ENCODE data around the gene FBLIM1. TPM values are rescaled to one million over a fixed set of nuclear protein-coding genes. Genes with fewer than 3 reads are reported as not detected.
A peak's percentile ranks its signal among the peaks of the same experiment; 100 is the strongest.
"Not testable (repeated sequence)": the region's sequence is repeated elsewhere in the genome, so short reads cannot be mapped to it uniquely, and the experiment has no call there.

The FBLIM1 gene
- total RNA-seq, 2 experiments from 2014 or later, result not detected

DNA sequence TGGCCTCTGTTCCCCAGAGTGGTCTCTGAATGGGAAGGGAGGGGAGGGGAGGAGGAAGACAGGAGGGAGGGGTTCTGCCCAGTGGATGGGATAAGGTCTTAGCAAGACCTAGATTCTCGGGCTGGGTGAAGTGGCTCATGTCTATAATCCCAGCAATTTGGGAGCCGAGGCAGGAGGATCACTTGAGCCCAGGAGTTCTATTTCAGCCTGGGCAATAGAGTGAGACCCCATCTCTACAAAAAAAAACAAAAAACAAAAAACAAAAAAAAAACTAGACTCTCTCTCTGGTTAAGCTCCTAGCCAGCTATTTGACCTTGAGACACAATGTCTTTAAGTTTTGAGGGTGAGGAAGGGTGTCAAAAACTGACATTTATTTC lies 37.5 kb downstream of the FBLIM1 start:
- Mint-ChIP-seq H3K36me3 (ENCODE audit: low read depth) (no peaks in the 10 kb centered on the region), H3K9me3 (ENCODE audit: insufficient read depth) (no peaks in the 10 kb centered on the region), H3K27ac (no peak overlapping the region), H3K4me3 (no peak overlapping the region), H3K4me1 (ENCODE audit: low read depth) (peaks cover 2% of the 10 kb centered on the region), H3K27me3 (ENCODE audit: low read depth) (peaks cover 3% of the 10 kb centered on the region)
- ChIA-PET CTCF (interaction anchor here (0.7 to 4.1 kb wide), 5 partner anchors 19 to 211 kb away, joined by 3 to 16 read pairs (median 3); no protein-coding TSS in a partner anchor), POLR2A (no interaction called here)
- DNase-seq (no peak), ATAC-seq (no peak)

DNA sequence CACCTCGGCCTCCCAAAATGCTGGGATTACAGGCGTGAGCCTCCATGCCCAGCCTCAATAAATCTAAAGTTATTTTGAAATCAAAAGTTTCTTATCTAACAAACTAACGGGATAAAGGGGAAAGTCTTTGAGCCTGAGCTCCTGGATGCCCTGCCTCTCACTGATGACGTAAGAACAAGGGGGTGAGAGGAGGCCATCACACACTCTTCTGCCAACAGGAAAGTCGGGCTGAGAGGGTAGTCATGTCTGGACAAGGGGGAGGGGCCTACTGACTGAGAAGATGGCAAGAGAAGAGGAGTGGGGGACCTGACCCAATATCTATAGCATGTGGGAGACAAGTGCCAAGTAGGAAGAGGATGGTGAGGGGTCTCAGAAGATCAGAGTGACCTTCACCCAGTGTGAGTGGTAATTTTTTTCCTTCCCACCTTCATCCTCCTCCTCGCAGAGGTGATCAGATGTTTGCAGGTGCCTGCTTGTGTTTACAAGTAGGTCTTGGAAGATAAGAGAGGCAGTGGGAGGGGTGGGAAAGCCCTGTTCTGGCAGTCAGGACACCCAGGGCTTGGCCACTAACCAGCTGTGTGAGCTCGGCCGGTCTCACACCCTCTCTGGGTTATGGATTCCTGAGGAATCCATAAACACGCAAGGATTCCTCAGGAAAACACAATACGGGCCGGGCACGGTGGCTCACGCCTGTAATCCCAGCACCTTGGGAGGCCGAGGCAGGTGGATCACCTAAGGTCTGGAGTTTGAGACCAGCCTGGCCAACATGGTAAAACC lies 39.2 kb downstream of the FBLIM1 start:
- Mint-ChIP-seq H3K27me3 (ENCODE audit: low read depth) (peaks cover 8% of the 10 kb centered on the region), H3K4me3 (no peak overlapping the region)
- no peak for ATAC-seq

DNA sequence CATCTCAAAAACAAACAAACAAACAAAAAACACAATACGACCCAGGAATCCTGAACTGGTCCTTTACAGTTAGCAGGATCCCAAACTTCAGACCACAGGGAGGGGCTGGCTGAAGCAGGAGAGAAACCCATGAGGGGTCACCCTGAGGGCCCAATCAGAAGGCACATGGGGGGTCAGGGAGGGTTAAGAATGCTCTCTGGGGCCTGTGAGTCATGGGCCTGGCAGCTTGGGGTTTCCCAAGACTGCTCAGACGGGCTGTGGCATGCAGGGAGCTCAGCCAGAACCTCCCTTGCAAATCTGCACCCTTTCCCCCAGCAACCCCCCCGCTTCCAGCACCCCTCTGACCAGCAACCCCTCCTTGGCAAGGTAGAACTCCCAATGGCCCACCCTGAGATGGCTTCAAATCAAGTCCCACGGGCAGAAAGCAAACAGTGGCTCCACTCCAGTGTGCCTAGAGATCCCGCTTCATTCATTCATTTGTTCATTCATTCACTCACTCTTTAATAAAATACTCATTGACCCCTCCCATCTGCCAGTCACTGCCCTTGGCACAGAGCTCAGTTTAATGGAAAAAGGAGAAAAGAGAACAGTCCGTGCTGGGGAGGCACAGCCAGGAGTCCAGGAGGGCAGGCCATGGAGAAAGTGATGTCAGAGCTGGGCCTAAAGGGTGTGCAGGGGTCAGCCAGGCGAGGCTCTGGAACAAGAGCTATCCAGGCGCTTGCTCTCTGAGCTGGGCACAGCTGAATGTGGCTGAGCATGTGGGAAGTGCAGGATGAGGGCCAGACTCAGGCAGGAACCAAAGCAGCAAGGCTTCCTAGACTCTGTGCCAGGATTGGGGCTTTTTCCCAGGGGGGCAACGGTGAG lies 40.6 kb downstream of the FBLIM1 start:
- Mint-ChIP-seq H3K9me3 (ENCODE audit: insufficient read depth) (no peaks in the 10 kb centered on the region), H3K36me3 (ENCODE audit: low read depth) (no peaks in the 10 kb centered on the region), H3K4me3 (no peak overlapping the region), H3K27me3 (ENCODE audit: low read depth) (peaks cover 10% of the 10 kb centered on the region), H3K4me1 (ENCODE audit: low read depth) (no peaks in the 10 kb centered on the region), H3K27ac (no peak overlapping the region)
- ChIA-PET POLR2A (no interaction called here), CTCF (no interaction called here)
- ATAC-seq, result no peak
- DNase-seq, result no peak

More for the DNA sequence above, 39.2 kb downstream of the FBLIM1 start:
- ChIA-PET CTCF (interaction anchor here (4.1 kb wide), 1 partner anchor 18 kb away, joined by 16 read pairs; no protein-coding TSS in a partner anchor), POLR2A (no interaction called here)
- DNase-seq, result no peak
- Mint-ChIP-seq H3K27ac (no peak overlapping the region), H3K4me1 (ENCODE audit: low read depth) (no peaks in the 10 kb centered on the region), H3K9me3 (ENCODE audit: insufficient read depth) (no peaks in the 10 kb centered on the region), H3K36me3 (ENCODE audit: low read depth) (no peaks in the 10 kb centered on the region)

DNA sequence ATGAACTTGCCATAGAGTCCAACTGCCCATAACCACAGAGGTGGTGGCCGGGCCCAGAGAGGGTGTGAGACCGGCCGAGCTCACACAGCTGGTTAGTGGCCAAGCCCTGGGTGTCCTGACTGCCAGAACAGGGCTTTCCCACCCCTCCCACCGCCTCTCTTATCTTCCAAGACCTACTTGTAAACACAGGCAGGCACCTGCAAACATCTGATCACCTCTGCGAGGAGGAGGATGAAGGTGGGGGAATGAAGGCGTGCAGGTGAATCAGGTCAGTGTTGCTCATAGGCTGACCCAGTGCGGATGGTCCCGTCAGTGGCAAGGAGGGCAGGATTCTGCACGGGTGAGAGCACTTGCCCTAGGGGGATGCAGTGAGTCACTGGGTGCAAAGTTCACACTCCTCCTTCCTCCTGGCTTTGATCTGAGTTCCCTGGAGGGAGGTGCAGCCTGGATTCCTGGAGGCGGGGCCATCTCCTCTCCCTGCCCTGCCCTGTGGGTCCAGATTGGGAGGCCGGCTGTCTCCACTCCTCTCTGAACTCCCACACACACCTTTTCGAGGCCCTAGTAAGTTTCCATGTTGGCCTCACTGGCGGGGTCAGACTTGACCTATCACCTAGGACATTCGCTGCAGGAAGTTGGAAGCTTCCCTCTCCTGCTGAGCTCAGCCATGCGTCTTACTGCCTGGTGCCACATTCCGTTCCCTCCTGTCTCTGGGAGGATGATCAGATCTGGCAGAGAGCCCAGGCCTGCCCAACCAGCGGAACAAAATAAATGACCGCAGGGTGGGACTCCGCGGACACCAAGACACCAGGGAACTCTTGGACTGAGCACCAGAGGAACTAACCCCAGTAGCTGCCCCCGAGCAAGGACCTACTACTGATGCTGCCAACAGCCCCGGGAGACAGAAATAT lies 41.6 kb downstream of the FBLIM1 start:
- H3K4me3 Mint-ChIP-seq, result no peak overlapping the region
- H3K4me1 Mint-ChIP-seq (ENCODE audit: low read depth), result no peaks in the 10 kb centered on the region
- POLR2A ChIA-PET, result no interaction called here
- H3K27me3 Mint-ChIP-seq (ENCODE audit: low read depth), result peaks cover 10% of the 10 kb centered on the region
- CTCF ChIA-PET, result interaction anchor here (3.8 kb wide), 1 partner anchor 8 kb away, joined by 20 read pairs; no protein-coding TSS in a partner anchor
- no peak overlapping the region for H3K27ac Mint-ChIP-seq
- ATAC-seq, result no peak
- no peak for DNase-seq
- H3K36me3 Mint-ChIP-seq (ENCODE audit: low read depth), result no peaks in the 10 kb centered on the region
- H3K9me3 Mint-ChIP-seq (ENCODE audit: insufficient read depth), result no peaks in the 10 kb centered on the region

DNA sequence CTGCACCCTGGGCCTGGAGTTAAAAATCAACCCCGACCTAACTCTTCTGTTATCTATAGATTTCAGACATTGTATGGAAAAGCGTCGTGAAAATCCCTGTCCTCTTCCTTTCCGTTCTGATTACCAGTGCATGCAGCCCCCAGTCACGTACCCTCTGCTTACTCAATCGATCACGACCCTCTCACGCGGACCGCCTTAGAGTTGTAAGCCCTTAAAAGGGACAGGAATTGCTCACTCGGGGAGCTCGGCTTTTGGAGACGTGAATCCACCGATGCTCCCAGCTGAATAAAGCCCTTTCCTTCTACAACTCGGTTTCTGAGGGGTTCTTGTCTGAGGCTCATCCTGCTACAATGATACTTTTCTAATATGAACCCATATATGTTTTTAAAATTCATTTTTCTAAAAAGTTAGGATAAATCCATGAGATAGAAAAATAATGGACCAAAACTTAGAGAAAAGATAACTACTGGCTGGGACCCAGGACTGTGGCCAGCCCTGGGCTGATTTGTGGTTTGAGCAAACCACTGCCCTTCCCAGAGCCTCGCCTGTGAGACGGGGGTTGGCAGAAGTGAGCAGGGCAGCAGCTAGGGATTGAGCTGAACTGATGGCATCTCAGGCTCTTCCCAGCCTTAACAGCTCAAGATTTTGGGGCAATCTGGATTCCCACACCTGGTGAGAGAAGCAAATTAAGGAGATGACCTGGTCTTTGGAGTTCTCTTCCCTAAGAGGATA lies 43.8 kb downstream of the FBLIM1 start:
- Mint-ChIP-seq H3K27ac (no peak overlapping the region), H3K9me3 (ENCODE audit: insufficient read depth) (no peaks in the 10 kb centered on the region), H3K36me3 (ENCODE audit: low read depth) (no peaks in the 10 kb centered on the region), H3K4me3 (no peak overlapping the region), H3K4me1 (ENCODE audit: low read depth) (no peaks in the 10 kb centered on the region), H3K27me3 (ENCODE audit: low read depth) (peaks cover 10% of the 10 kb centered on the region)
- ChIA-PET POLR2A (no interaction called here), CTCF (interaction anchor here (1.5 to 3.8 kb wide), 3 partner anchors 11 to 207 kb away, joined by 4 to 20 read pairs (median 8); no protein-coding TSS in a partner anchor)
- DNase-seq (no peak), ATAC-seq (no peak)

DNA sequence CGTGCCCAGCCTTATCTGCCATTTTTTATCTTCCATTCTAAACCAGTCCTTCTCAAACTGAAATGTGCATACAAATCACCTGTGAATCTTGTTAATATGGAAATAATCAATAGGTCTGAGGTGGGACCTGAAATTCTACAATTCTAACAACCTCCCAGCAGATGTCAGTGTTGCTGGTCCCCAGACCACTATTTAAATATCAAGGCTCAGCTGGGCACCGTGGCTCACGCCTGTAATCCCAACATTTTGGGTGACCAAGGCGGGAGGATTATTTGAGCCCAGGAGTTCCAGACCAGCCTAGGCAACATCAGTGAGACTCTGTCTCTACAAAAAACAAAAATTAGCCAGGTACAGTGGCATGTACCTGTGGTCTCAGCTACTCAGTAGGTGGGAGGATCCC lies 44.8 kb downstream of the FBLIM1 start:
- Mint-ChIP-seq H3K4me1 (ENCODE audit: low read depth) (no peaks in the 10 kb centered on the region), H3K4me3 (no peak overlapping the region), H3K9me3 (ENCODE audit: insufficient read depth) (no peaks in the 10 kb centered on the region), H3K27me3 (ENCODE audit: low read depth) (peaks cover 10% of the 10 kb centered on the region), H3K36me3 (ENCODE audit: low read depth) (no peaks in the 10 kb centered on the region), H3K27ac (no peak overlapping the region)
- ChIA-PET CTCF (interaction anchor here (0.8 to 3.8 kb wide), 13 partner anchors 9 to 251 kb away, joined by 3 to 20 read pairs (median 4); partner anchors contain the start of gene SRARP), POLR2A (no interaction called here)
- ATAC-seq (no peak), DNase-seq (peak; percentile 34)

DNA sequence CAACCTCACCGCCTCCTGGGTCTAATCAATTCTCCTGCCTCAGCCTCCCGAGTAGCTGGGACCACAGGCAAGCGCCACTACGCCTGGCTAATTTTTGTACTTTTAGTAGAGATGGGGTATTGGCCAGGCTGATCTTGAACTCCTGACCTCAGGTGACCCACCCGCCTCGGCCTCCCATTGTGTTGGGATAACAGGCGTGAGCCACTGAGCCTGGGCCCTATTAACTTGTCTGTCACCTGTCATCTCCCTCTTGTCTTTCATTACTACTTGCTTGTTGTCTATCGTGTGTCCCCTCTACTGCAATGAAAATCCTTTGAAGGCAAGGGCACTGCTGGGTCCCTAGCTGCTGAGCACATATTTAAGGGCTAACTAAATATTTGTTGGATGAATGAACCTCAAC lies 45.5 kb downstream of the FBLIM1 start:
- DNase-seq, result no peak
- POLR2A ChIA-PET, result no interaction called here
- Mint-ChIP-seq H3K27me3 (ENCODE audit: low read depth) (peaks cover 10% of the 10 kb centered on the region), H3K36me3 (ENCODE audit: low read depth) (no peaks in the 10 kb centered on the region), H3K4me1 (ENCODE audit: low read depth) (no peaks in the 10 kb centered on the region), H3K4me3 (no peak overlapping the region), H3K27ac (no peak overlapping the region), H3K9me3 (ENCODE audit: insufficient read depth) (no peaks in the 10 kb centered on the region)
- CTCF ChIA-PET, result interaction anchor here (0.8 to 3.8 kb wide), 13 partner anchors 9 to 250 kb away, joined by 3 to 20 read pairs (median 4); partner anchors contain the start of gene SRARP
- no peak for ATAC-seq

DNA sequence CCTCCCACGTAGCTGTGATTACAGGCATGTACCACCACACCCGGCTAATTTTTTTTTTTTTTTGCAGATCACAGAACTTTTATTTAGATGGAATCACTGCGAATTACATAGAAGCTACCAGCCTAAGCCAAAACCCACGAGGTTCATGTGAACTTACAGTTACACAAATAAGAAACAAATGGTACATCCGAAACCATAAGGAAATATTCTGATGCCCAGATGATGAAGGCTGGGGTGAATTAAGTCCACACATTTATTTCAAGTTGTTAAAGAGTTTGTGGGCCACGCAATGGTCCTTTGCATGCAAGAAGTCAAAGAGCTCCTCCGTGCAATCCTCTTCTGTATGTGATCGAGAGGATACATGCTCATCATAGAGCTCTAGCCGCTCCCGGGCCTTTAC lies 48.5 kb downstream of the FBLIM1 start:
- Mint-ChIP-seq H3K9me3 (ENCODE audit: insufficient read depth) (no peaks in the 10 kb centered on the region), H3K27ac (no peak overlapping the region), H3K4me1 (ENCODE audit: low read depth) (no peaks in the 10 kb centered on the region), H3K4me3 (no peak overlapping the region), H3K36me3 (ENCODE audit: low read depth) (no peaks in the 10 kb centered on the region), H3K27me3 (ENCODE audit: low read depth) (peaks cover 3% of the 10 kb centered on the region)
- POLR2A ChIA-PET, result no interaction called here
- ATAC-seq (no peak), DNase-seq (no peak)
- CTCF ChIA-PET, result interaction anchor here (1.4 kb wide), 1 partner anchor 8 kb away, joined by 6 read pairs; no protein-coding TSS in a partner anchor

DNA sequence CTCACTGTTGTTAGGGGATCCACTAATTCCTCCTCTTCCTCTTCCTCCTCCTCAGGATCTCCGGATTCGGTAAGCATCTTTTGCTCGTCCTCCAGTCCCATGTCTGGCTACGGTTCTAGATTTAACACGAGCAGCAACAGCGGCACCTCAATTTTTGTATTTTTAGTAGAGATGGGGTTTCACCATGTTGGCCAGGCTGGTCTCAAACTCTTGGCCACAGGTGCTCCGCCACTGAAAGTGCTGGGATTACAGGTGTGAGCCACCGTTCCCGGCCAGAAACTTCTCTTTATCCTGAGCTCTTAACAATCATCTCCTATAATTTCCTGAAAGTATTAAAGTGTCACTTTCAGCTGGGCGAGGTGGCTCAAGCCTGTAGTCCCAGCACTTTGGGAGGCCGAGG lies 49.0 kb downstream of the FBLIM1 start, which contains the start of gene UQCRHL:
Gene UQCRHL (minus strand): TSS at position 101 of the 400 bp plus-strand sequence. CDS start 0 bp downstream, at position 101.
- H3K4me1 Mint-ChIP-seq (ENCODE audit: low read depth); H3K9me3 Mint-ChIP-seq (ENCODE audit: insufficient read depth); H3K4me3 Mint-ChIP-seq; H3K36me3 Mint-ChIP-seq (ENCODE audit: low read depth); H3K27me3 Mint-ChIP-seq (ENCODE audit: low read depth); DNase-seq; ATAC-seq; H3K27ac Mint-ChIP-seq: not testable (repeated sequence)
- POLR2A ChIA-PET, result interaction anchor here (0.6 to 1.1 kb wide), 2 partner anchors 14 to 472 kb away, joined by 3 read pairs; no protein-coding TSS in a partner anchor
- CTCF ChIA-PET, result interaction anchor here (1.4 to 1.9 kb wide), 2 partner anchors 8 to 15 kb away, joined by 6 to 7 read pairs; no protein-coding TSS in a partner anchor

DNA sequence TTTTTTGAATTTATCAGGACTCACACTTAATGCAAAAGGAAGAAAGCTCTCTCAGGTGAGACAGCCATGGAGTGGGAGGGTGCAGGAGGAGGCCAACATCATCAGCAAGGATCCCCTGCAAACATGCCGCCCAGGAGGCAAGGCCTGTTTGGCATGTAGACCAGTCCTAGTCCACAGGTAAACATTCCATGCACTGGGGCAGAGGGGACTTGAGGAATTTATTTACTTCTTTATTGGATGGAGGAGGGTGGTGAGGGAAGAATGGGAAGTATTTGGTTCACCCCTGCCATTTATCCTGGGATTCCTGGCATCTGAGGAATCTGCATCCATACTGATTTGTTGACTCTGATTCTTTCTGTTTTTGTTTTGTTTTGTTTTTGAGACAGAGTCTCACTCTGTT lies 50.4 kb downstream of the FBLIM1 start:
- Mint-ChIP-seq H3K27me3 (ENCODE audit: low read depth) (peaks cover 2% of the 10 kb centered on the region), H3K27ac (no peak overlapping the region), H3K4me3 (no peak overlapping the region), H3K4me1 (ENCODE audit: low read depth) (no peaks in the 10 kb centered on the region), H3K36me3 (ENCODE audit: low read depth) (no peaks in the 10 kb centered on the region), H3K9me3 (ENCODE audit: insufficient read depth) (no peaks in the 10 kb centered on the region)
- ChIA-PET POLR2A (no interaction called here), CTCF (interaction anchor here (1.9 kb wide), 1 partner anchor 17 kb away, joined by 7 read pairs; no protein-coding TSS in a partner anchor)
- DNase-seq, result no peak
- no peak for ATAC-seq
